Activated naive CD4-positive, alpha-beta T cell treated with anti-CD3 and anti-CD28 coated beads for 36 hours (primary cell): ENCODE measurements around the gene CAMTA1. TPM values are rescaled to one million over a fixed set of nuclear protein-coding genes. Genes with fewer than 3 reads are reported as not detected.

Experiments used
- CTCF ChIA-PET: fragments of 350-600 bp; sonication (Branson Sonifier 250); formaldehyde crosslinking; loops from one replicate; lab custom pipeline; 2021; ENCODE audit warnings: antibody characterized with exemption; lab: Charles Lee
- DNase-seq: peaks from one replicate; pipeline ENCODE4 v3.0.0-alpha.2; 2020
- H3K27ac Mint-ChIP-seq: one replicate; pipeline ENCODE4 v1.8.0; 2021; ENCODE audit warnings: mild to moderate bottlenecking, mixed read lengths
- H3K27me3 Mint-ChIP-seq: one replicate; pipeline ENCODE4 v1.8.0; 2021; ENCODE audit warnings: low read depth, mixed read lengths
- H3K36me3 Mint-ChIP-seq: one replicate; pipeline ENCODE4 v1.8.0; 2021; ENCODE audit warnings: low read depth, mixed read lengths
- H3K4me1 Mint-ChIP-seq: one replicate; pipeline ENCODE4 v1.8.0; 2021; ENCODE audit warnings: low read depth, mixed read lengths
- H3K4me3 Mint-ChIP-seq: one replicate; pipeline ENCODE4 v1.8.0; 2021; ENCODE audit warnings: mild to moderate bottlenecking, moderate library complexity, mixed read lengths
- H3K9me3 Mint-ChIP-seq: one replicate; pipeline ENCODE4 v1.8.0; 2021; ENCODE audit warnings: mixed read lengths
- intact Hi-C: fragments of 100-400 bp; cut with micrococcal nuclease; formaldehyde crosslinking; loops from one replicate; pipeline ENCODE4 v1.15.1; 2023
- total RNA-seq, 2 experiments: library from RNA; stranded (reverse); gene quantifications; one replicate each; pipeline ENCODE4 v1.2.3, GENCODE V29; 2021

Gene CAMTA1
- total RNA-seq, 2 experiments from 2014 or later, result 61.5 to 70.9 TPM

DNA sequence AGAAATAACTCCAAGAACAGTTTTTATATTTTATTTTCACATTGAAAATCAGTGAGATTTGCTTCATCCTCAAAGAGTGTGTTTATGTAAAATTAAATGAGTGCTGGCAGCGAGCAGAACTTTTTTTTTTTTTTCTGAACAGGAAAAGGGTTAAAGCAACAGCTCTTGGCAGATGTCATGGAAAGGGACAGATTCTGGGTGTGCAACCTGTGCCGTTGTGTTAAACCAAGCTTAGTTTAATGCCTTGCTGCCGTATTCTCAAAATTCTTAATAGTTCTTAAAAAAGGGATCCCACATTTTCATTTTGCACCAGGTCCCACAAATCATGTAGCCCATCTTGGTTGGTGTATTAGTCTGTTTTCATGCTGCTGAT is 758.5 kb downstream of the CAMTA1 start:
- Mint-ChIP-seq H3K4me3 (no peak overlapping the region), H3K27ac (no peak overlapping the region), H3K27me3 (peaks cover 14% of the 10 kb centered on the region), H3K4me1 (no peaks in the 10 kb centered on the region), H3K9me3 (no peaks in the 10 kb centered on the region), H3K36me3 (no peaks in the 10 kb centered on the region)
- CTCF ChIA-PET, result no interaction called here
- intact Hi-C loops, result loop anchor here (10.0 kb wide), 1 partner anchor 211 kb away; no protein-coding TSS in a partner anchor
- no peak for DNase-seq

DNA sequence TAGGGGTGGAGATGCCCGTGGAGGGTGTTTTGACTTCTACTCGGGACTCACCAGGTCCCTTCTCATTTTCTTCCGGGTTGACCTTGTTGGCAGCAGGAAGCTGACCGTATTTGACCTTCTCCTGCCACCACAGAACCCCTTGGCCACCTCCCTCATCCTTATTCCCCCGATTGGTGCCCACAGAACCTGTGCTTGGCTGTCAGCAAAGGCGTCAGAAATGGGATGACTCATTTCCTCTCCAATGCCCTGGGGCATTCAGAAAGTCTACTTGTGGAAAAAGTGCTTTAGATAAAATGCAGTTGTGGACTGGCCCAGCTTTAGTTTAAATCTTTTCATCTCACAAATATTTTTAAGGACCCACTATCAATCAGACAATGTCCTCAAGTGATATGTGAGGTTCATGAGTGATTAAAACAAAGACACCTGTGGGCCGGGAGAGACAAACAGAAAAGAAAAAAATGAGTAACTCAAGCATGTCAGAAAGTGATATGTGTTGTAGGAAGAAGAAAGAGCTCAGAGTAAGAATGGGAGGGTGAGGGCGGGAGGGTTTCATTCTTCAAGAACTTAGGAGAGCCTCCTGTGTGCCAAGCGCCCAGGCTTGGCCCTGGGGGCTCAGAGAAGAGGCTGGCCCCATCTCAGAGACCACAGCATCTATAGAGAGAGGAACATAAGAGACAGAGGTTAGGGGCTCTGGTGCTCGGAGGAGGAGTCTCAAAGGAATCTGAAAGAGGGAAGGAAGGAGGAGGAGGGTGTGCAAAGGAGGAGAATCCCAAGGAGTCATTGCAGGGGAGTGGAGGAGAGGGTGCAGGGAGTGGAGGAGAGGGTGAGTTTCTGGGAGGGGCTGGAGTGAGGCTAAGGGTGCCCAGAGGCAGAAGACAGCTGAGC is 764.3 kb downstream of the CAMTA1 start:
- H3K27ac Mint-ChIP-seq, result peak overlapping the region; percentile 94
- H3K4me3 Mint-ChIP-seq, result peak overlapping the region; percentile 49
- H3K4me1 Mint-ChIP-seq, result peaks cover 13% of the 10 kb centered on the region
- no peaks in the 10 kb centered on the region for H3K9me3 Mint-ChIP-seq
- intact Hi-C loops, result loop anchor here (1.0 to 10.0 kb wide), 3 partner anchors 95 to 371 kb away; no protein-coding TSS in a partner anchor
- H3K36me3 Mint-ChIP-seq, result no peaks in the 10 kb centered on the region
- peak; percentile 82 for DNase-seq
- peaks cover 16% of the 10 kb centered on the region for H3K27me3 Mint-ChIP-seq
- CTCF ChIA-PET, result interaction anchor here (0.7 kb wide), 1 partner anchor 28 kb away, joined by 3 read pairs; no protein-coding TSS in a partner anchor

DNA sequence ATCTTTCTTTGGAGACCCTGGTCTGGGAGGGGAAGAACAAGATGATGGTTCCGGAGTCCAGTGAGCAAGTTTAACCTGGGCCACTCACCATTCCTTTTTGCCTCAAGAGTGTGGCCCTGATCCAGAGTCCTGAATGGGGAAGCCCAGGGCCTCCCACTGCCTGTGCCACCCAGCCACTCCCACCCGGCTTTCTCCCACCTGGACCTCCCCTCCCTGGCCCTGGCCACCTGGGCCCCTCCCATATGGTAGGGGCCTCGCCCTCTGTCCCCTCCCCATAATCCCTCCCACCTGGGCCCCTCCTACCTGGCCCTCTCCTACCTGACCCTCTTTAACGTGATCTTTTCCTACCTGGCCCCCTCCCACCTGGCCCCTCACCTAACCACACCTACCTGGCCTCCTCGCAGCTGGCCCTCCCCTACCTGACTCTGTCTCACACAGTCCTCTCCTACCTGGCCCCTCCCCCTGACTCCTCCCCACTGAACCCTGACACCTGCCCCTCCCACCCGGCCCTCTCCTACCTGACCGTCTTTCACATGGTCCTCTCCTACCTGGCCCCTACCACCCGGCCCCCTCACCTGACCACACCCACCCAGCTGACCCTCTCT is 765.1 kb downstream of the CAMTA1 start:
- Mint-ChIP-seq H3K27me3 (peaks cover 12% of the 10 kb centered on the region), H3K36me3 (no peaks in the 10 kb centered on the region), H3K4me1 (peaks cover 13% of the 10 kb centered on the region), H3K27ac (peak overlapping the region; percentile 94), H3K9me3 (no peaks in the 10 kb centered on the region), H3K4me3 (no peak overlapping the region)
- CTCF ChIA-PET, result interaction anchor here (0.7 kb wide), 1 partner anchor 29 kb away, joined by 3 read pairs; no protein-coding TSS in a partner anchor
- no peak for DNase-seq
- intact Hi-C loops, result loop anchor here (10.0 kb wide), 1 partner anchor 94 kb away; no protein-coding TSS in a partner anchor

GRCh38 chr1:7550981-7551380 is 765.7 kb downstream of the CAMTA1 start:
- Mint-ChIP-seq H3K36me3 (no peaks in the 10 kb centered on the region), H3K9me3 (no peaks in the 10 kb centered on the region), H3K27me3 (peaks cover 17% of the 10 kb centered on the region), H3K4me1 (peaks cover 16% of the 10 kb centered on the region), H3K27ac (peak overlapping the region; percentile 44), H3K4me3 (no peak overlapping the region)
- intact Hi-C loops, result loop anchor here (10.0 kb wide), 1 partner anchor 94 kb away; no protein-coding TSS in a partner anchor
- no peak for DNase-seq
- CTCF ChIA-PET, result no interaction called here

- no peaks in the 10 kb centered on the region for H3K9me3 Mint-ChIP-seq
- H3K36me3 Mint-ChIP-seq, result no peaks in the 10 kb centered on the region
- H3K4me1 Mint-ChIP-seq, result peaks cover 16% of the 10 kb centered on the region
- intact Hi-C loops, result loop anchor here (10.0 kb wide), 1 partner anchor 93 kb away; no protein-coding TSS in a partner anchor
- CTCF ChIA-PET, result no interaction called here
- H3K27me3 Mint-ChIP-seq, result peaks cover 14% of the 10 kb centered on the region
- peak overlapping the region; percentile 44 for H3K27ac Mint-ChIP-seq
- no peak overlapping the region for H3K4me3 Mint-ChIP-seq
- no peak for DNase-seq
These were observed 766.2 kb downstream of the CAMTA1 start for GRCh38 chr1:7551442-7551841.

DNA sequence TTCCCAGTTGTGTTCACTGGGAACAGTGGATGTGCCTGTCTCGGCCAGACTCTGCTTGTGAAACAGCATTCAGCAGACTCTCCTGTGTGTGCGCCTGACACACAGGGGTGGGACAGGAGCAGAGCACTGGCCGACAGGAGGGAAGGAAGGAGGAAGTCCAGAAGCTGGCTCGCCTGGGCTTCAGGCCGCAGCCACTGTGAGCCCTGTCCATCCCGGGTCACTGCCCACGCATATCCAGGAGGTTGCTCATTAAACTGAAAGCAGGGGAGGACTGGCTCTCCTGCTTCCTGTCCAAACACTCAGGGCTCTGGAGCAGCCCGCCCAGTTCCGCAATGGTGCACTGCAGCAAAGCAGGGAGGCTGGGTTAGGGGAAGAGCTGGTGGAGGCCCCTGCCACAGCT is 767.1 kb downstream of the CAMTA1 start:
- H3K4me1 Mint-ChIP-seq, result peaks cover 16% of the 10 kb centered on the region
- H3K27me3 Mint-ChIP-seq, result peaks cover 14% of the 10 kb centered on the region
- H3K27ac Mint-ChIP-seq, result no peak overlapping the region
- CTCF ChIA-PET, result no interaction called here
- DNase-seq, result no peak
- intact Hi-C loops, result loop anchor here (10.0 kb wide), 1 partner anchor 92 kb away; no protein-coding TSS in a partner anchor
- no peak overlapping the region for H3K4me3 Mint-ChIP-seq
- H3K36me3 Mint-ChIP-seq, result no peaks in the 10 kb centered on the region
- no peaks in the 10 kb centered on the region for H3K9me3 Mint-ChIP-seq

GRCh38 chr1:7553042-7553690 is 767.9 kb downstream of the CAMTA1 start:
- peak; percentile 14 for DNase-seq
- intact Hi-C loops, result loop anchor here (10.0 kb wide), 1 partner anchor 92 kb away; no protein-coding TSS in a partner anchor
- H3K4me3 Mint-ChIP-seq, result no peak overlapping the region

DNA sequence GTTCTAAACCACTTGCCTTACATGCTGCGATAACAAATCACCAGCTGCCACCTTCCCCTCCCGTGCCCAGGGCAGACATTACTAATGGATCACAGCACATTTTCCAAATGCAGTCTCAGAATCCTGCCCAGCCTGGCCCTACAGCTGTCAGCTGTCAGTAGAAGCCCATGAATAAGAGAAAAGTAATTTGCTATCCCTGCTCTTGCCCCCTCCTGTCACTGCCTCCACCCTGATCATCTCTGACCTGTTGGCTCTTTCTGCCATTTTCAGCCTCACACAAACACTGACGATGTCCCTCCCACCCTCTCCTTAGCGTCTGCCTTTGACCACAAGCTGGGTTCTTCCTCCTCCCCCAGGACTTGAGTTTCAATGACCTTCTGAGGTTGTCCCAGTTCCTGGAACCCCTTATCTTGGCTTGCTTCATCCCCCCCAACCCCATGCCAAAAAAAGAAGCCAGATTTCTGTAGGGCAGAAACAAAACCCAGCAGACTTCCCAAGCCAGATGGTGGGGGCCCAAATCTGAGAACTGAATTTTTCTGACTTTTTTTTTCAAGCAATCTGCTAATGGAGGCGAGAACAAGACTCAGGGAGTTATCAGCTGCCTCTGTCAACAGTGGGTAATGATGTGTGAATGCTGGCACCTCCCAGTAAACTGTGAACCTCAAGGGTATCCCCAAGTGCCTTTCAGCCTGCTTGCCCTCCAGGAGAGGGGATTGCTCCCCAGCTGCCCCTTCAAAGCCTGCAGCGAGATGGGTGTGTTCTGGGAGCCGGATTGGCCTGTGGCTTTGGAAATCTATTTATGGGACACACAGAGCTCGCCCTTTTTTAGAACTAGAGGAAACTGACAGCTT is 769.4 kb downstream of the CAMTA1 start:
- H3K9me3 Mint-ChIP-seq, result no peaks in the 10 kb centered on the region
- H3K4me1 Mint-ChIP-seq, result peaks cover 11% of the 10 kb centered on the region
- DNase-seq, result no peak
- no peak overlapping the region for H3K27ac Mint-ChIP-seq
- H3K27me3 Mint-ChIP-seq, result peaks cover 14% of the 10 kb centered on the region
- CTCF ChIA-PET, result no interaction called here
- no peak overlapping the region for H3K4me3 Mint-ChIP-seq
- intact Hi-C loops, result loop anchor here (10.0 kb wide), 1 partner anchor 90 kb away; no protein-coding TSS in a partner anchor
- no peaks in the 10 kb centered on the region for H3K36me3 Mint-ChIP-seq

More at GRCh38 chr1:7553042-7553690, 767.9 kb downstream of the CAMTA1 start:
- CTCF ChIA-PET, result no interaction called here
- Mint-ChIP-seq H3K4me1 (peaks cover 16% of the 10 kb centered on the region), H3K27me3 (peaks cover 14% of the 10 kb centered on the region), H3K36me3 (no peaks in the 10 kb centered on the region), H3K9me3 (no peaks in the 10 kb centered on the region), H3K27ac (no peak overlapping the region)

GRCh38 chr1:7555391-7556185 is 770.3 kb downstream of the CAMTA1 start:
- Mint-ChIP-seq H3K4me1 (peaks cover 6% of the 10 kb centered on the region), H3K36me3 (no peaks in the 10 kb centered on the region), H3K27me3 (peaks cover 14% of the 10 kb centered on the region), H3K27ac (no peak overlapping the region), H3K4me3 (no peak overlapping the region), H3K9me3 (no peaks in the 10 kb centered on the region)
- intact Hi-C loops, result loop anchor here (10.0 kb wide), 1 partner anchor 89 kb away; no protein-coding TSS in a partner anchor
- no peak for DNase-seq
- CTCF ChIA-PET, result no interaction called here

DNA sequence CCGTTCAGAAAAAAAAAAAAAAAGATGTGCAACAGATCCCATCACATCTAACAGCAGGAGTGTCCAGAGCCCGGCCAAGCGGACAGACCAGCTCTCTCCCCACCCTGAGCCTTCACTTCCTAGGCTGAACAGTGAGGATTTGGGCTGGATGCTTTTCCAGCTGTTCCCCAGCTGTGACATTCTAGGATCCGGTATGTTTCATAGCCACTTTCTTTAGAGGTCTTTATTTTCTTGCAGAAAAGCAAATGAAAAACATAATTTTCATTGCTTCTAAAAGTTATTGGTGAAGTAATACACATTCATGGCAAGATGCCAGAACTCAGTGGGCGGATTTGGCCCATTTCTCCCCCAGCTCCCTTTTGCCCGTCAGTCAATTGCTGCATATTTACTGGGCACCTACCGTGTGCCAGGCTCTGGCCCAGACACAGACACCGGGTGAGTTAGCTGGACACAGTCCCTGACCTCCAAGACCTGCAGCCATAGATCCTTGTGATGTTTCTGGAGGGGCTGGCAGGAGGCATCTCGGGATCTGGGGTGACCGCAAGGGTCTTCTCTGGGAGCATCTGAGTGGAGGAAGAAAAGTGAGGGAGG is 772.1 kb downstream of the CAMTA1 start:
- intact Hi-C loops, result loop anchor here (10.0 kb wide), 1 partner anchor 87 kb away; no protein-coding TSS in a partner anchor
- Mint-ChIP-seq H3K4me1 (peaks cover 3% of the 10 kb centered on the region), H3K36me3 (no peaks in the 10 kb centered on the region), H3K4me3 (no peak overlapping the region), H3K9me3 (no peaks in the 10 kb centered on the region), H3K27me3 (peaks cover 10% of the 10 kb centered on the region), H3K27ac (no peak overlapping the region)
- CTCF ChIA-PET, result no interaction called here
- no peak for DNase-seq
